ENCODE results near the gene THSD7A.
"Not testable (repeated sequence)": the region's sequence is repeated elsewhere in the genome, so short reads cannot be mapped to it uniquely, and the experiment has no call there.

Gene THSD7A

GRCh38 chr7:11461946-11462345 is 370.1 kb downstream of the THSD7A start:
- no peak for FAIRE-seq
- no peak for DNase-seq (ENCODE audit: insufficient read length, low spot score)
- no peak for TF ChIP-seq TAF1 (IDR thresholded peaks at IDR 0.05; ENCODE audit: low read depth, low read length)
- TF ChIP-seq PAX5 (IDR thresholded peaks at IDR 0.05; ENCODE audit: insufficient read depth, low read length, severe bottlenecking) = no peak
- no peak for TF ChIP-seq SPI1 (IDR thresholded peaks at IDR 0.05; ENCODE audit: low read depth, low read length)
- no peak for TF ChIP-seq POLR2AphosphoS5 (IDR thresholded peaks at IDR 0.05; ENCODE audit: low read depth, low read length)
- TF ChIP-seq POU2F2 (IDR thresholded peaks at IDR 0.05; ENCODE audit: low read depth, low read length) = no peak
- no peak for TF ChIP-seq POLR2A (IDR thresholded peaks at IDR 0.05; ENCODE audit: low read depth, low read length)

- no peak for FAIRE-seq
- no peak for TF ChIP-seq POU2F2 (IDR thresholded peaks at IDR 0.05; ENCODE audit: low read depth, low read length)
- no peak for TF ChIP-seq PAX5 (IDR thresholded peaks at IDR 0.05; ENCODE audit: insufficient read depth, low read length, severe bottlenecking)
- no peak for TF ChIP-seq TAF1 (IDR thresholded peaks at IDR 0.05; ENCODE audit: low read depth, low read length)
- TF ChIP-seq POLR2A (IDR thresholded peaks at IDR 0.05; ENCODE audit: low read depth, low read length) = no peak
- TF ChIP-seq POLR2AphosphoS5 (IDR thresholded peaks at IDR 0.05; ENCODE audit: low read depth, low read length) = no peak
- TF ChIP-seq SPI1 (IDR thresholded peaks at IDR 0.05; ENCODE audit: low read depth, low read length) = no peak
- no peak for DNase-seq (ENCODE audit: insufficient read length, low spot score)
These were observed 373.1 kb downstream of the THSD7A start for GRCh38 chr7:11458736-11459483.

GRCh38 chr7:11457419-11457818 is 374.6 kb downstream of the THSD7A start:
- DNase-seq (ENCODE audit: insufficient read length, low spot score) = no peak
- no peak for TF ChIP-seq POU2F2 (IDR thresholded peaks at IDR 0.05; ENCODE audit: low read depth, low read length)
- no peak for TF ChIP-seq PAX5 (IDR thresholded peaks at IDR 0.05; ENCODE audit: insufficient read depth, low read length, severe bottlenecking)
- no peak for TF ChIP-seq POLR2A (IDR thresholded peaks at IDR 0.05; ENCODE audit: low read depth, low read length)
- no peak for TF ChIP-seq TAF1 (IDR thresholded peaks at IDR 0.05; ENCODE audit: low read depth, low read length)
- no peak for TF ChIP-seq POLR2AphosphoS5 (IDR thresholded peaks at IDR 0.05; ENCODE audit: low read depth, low read length)
- FAIRE-seq = no peak

GRCh38 chr7:11456574-11456973 is 375.4 kb downstream of the THSD7A start:
- DNase-seq (ENCODE audit: insufficient read length, low spot score) = no peak
- no peak for FAIRE-seq
- TF ChIP-seq POU2F2 (IDR thresholded peaks at IDR 0.05; ENCODE audit: low read depth, low read length) = no peak
- TF ChIP-seq POLR2A (IDR thresholded peaks at IDR 0.05; ENCODE audit: low read depth, low read length) = no peak
- TF ChIP-seq PAX5 (IDR thresholded peaks at IDR 0.05; ENCODE audit: insufficient read depth, low read length, severe bottlenecking) = no peak
- no peak for TF ChIP-seq SPI1 (IDR thresholded peaks at IDR 0.05; ENCODE audit: low read depth, low read length)
- TF ChIP-seq TAF1 (IDR thresholded peaks at IDR 0.05; ENCODE audit: low read depth, low read length) = no peak
- TF ChIP-seq POLR2AphosphoS5 (IDR thresholded peaks at IDR 0.05; ENCODE audit: low read depth, low read length) = no peak

- no peak for FAIRE-seq
- no peak for DNase-seq (ENCODE audit: insufficient read length, low spot score)
- TF ChIP-seq SPI1 (IDR thresholded peaks at IDR 0.05; ENCODE audit: low read depth, low read length) (no peak), POLR2AphosphoS5 (IDR thresholded peaks at IDR 0.05; ENCODE audit: low read depth, low read length) (no peak), POU2F2 (IDR thresholded peaks at IDR 0.05; ENCODE audit: low read depth, low read length) (no peak), TAF1 (IDR thresholded peaks at IDR 0.05; ENCODE audit: low read depth, low read length) (no peak), POLR2A (IDR thresholded peaks at IDR 0.05; ENCODE audit: low read depth, low read length) (no peak), PAX5 (IDR thresholded peaks at IDR 0.05; ENCODE audit: insufficient read depth, low read length, severe bottlenecking) (no peak)
These were observed 379.5 kb downstream of the THSD7A start for GRCh38 chr7:11452476-11452875.

GRCh38 chr7:11450281-11450680 is 381.7 kb downstream of the THSD7A start:
- TF ChIP-seq POLR2AphosphoS5 (IDR thresholded peaks at IDR 0.05; ENCODE audit: low read depth, low read length) (no peak), TAF1 (IDR thresholded peaks at IDR 0.05; ENCODE audit: low read depth, low read length) (no peak), POU2F2 (IDR thresholded peaks at IDR 0.05; ENCODE audit: low read depth, low read length) (no peak), POLR2A (IDR thresholded peaks at IDR 0.05; ENCODE audit: low read depth, low read length) (no peak), SPI1 (IDR thresholded peaks at IDR 0.05; ENCODE audit: low read depth, low read length) (no peak), PAX5 (IDR thresholded peaks at IDR 0.05; ENCODE audit: insufficient read depth, low read length, severe bottlenecking) (no peak)
- no peak for FAIRE-seq
- no peak for DNase-seq (ENCODE audit: insufficient read length, low spot score)

- FAIRE-seq = no peak
- no peak for DNase-seq (ENCODE audit: insufficient read length, low spot score)
- no peak for TF ChIP-seq PAX5 (IDR thresholded peaks at IDR 0.05; ENCODE audit: insufficient read depth, low read length, severe bottlenecking)
- TF ChIP-seq POLR2A (IDR thresholded peaks at IDR 0.05; ENCODE audit: low read depth, low read length) = no peak
- TF ChIP-seq POU2F2 (IDR thresholded peaks at IDR 0.05; ENCODE audit: low read depth, low read length) = no peak
- no peak for TF ChIP-seq TAF1 (IDR thresholded peaks at IDR 0.05; ENCODE audit: low read depth, low read length)
- TF ChIP-seq POLR2AphosphoS5 (IDR thresholded peaks at IDR 0.05; ENCODE audit: low read depth, low read length) = no peak
- TF ChIP-seq SPI1 (IDR thresholded peaks at IDR 0.05; ENCODE audit: low read depth, low read length) = no peak
These were observed 382.7 kb downstream of the THSD7A start for GRCh38 chr7:11449316-11449715.

- FAIRE-seq = no peak
- TF ChIP-seq POLR2A (IDR thresholded peaks at IDR 0.05; ENCODE audit: low read depth, low read length) (no peak), POLR2AphosphoS5 (IDR thresholded peaks at IDR 0.05; ENCODE audit: low read depth, low read length) (no peak), TAF1 (IDR thresholded peaks at IDR 0.05; ENCODE audit: low read depth, low read length) (no peak), SPI1 (IDR thresholded peaks at IDR 0.05; ENCODE audit: low read depth, low read length) (no peak), PAX5 (IDR thresholded peaks at IDR 0.05; ENCODE audit: insufficient read depth, low read length, severe bottlenecking) (no peak), POU2F2 (IDR thresholded peaks at IDR 0.05; ENCODE audit: low read depth, low read length) (no peak)
- no peak for DNase-seq (ENCODE audit: insufficient read length, low spot score)
These were observed 383.7 kb downstream of the THSD7A start for GRCh38 chr7:11448323-11448722.

GRCh38 chr7:11447106-11447505 is 384.9 kb downstream of the THSD7A start:
- no peak for TF ChIP-seq POU2F2 (IDR thresholded peaks at IDR 0.05; ENCODE audit: low read depth, low read length)
- no peak for DNase-seq (ENCODE audit: insufficient read length, low spot score)
- FAIRE-seq = no peak

GRCh38 chr7:11443934-11444333 is 388.1 kb downstream of the THSD7A start:
- DNase-seq (ENCODE audit: insufficient read length, low spot score); FAIRE-seq: not testable (repeated sequence)

All from GM12891 (cell line).